Cardiac muscle cell (in vitro differentiated cells and primary cell): ENCODE measurements around the gene SOD3. TPM values are rescaled to one million over a fixed set of nuclear protein-coding genes. Genes with fewer than 3 reads are reported as not detected.

Experiments used
- DNase-seq, 2 donors: peaks; one replicate each; pipeline versions ENCODE4 v3.0.0 to v3.0.0-alpha.2; 2010 to 2017; ENCODE audit warnings: low read depth in 1 of 2, low spot score in 1 of 2
- H3K27ac ChIP-seq: fragments of 200-600 bp; sonication (generic); 2 replicates; pipeline ENCODE4 v1.5.1; 2016
- H3K27me3 ChIP-seq: fragments of 200-600 bp; sonication (generic); 2 replicates; pipeline ENCODE4 v1.6.0; 2016; ENCODE audit warnings: control low read depth
- H3K36me3 ChIP-seq: fragments of 200-600 bp; sonication (generic); 2 replicates; pipeline ENCODE4 v1.5.1; 2016; ENCODE audit warnings: control low read depth
- H3K4me1 ChIP-seq: fragments of 200-600 bp; sonication (generic); 2 replicates; pipeline ENCODE4 v1.8.1; 2017; ENCODE audit warnings: low read depth, mild to moderate bottlenecking, mixed run types
- H3K4me3 ChIP-seq: fragments of 200-600 bp; sonication (generic); 2 replicates; pipeline ENCODE4 v1.5.1; 2016; ENCODE audit warnings: mild to moderate bottlenecking
- H3K9me3 ChIP-seq: fragments of 200-600 bp; sonication (generic); 2 replicates; pipeline ENCODE4 v1.5.1; 2017; ENCODE audit warnings: low read depth, mild to moderate bottlenecking, control low read depth
- CTCF ChIP-seq: IDR thresholded peaks from 2 replicates; pipeline ENCODE4 v1.5.1; 2012; ENCODE audit warnings: low read depth, mild to moderate bottlenecking, low read length
- polyA plus RNA-seq: library from polyadenylated mRNA; unstranded; fragments of >200 nt; fragmentation: Nextera tagmentation; extraction: Ambion mirVana; gene quantifications from 2 replicates; pipeline ENCODE4 v1.2.1, GENCODE V29; 2016
- total RNA-seq: library from RNA; depleted of rRNA; stranded (reverse); fragments of >200 nt; gene quantifications from 2 replicates; pipeline ENCODE4 v1.2.3, GENCODE V29; 2016

Gene SOD3
- total and polyA plus RNA-seq, 2 experiments from 2014 or later, result 30.2 to 31.0 TPM

- Histone ChIP-seq H3K4me3 (no peak overlapping the region), H3K27me3 (no peaks in the 10 kb centered on the region), H3K36me3 (no peaks in the 10 kb centered on the region), H3K9me3 (no peaks in the 10 kb centered on the region), H3K4me1 (no peaks in the 10 kb centered on the region), H3K27ac (no peak overlapping the region)
- no peak for TF ChIP-seq CTCF
- no peak for DNase-seq
Measured at GRCh38 chr4:24849756-24850155, 54.4 kb downstream of the SOD3 start.

Other genes with a start within 250 kb of the SOD3 start
- 81.1 and 109 TPM in 2 replicates for gene DHX15, start 211.0 kb upstream of the SOD3 start, total RNA-seq
- 78.4 and 115 TPM in 2 replicates for gene DHX15, start 211.0 kb upstream of the SOD3 start, polyA plus RNA-seq
- 4.2 and 8.6 TPM in 2 replicates for gene CCDC149, start 117.5 kb downstream of the SOD3 start, total RNA-seq
- 7.0 and 7.2 TPM in 2 replicates for gene CCDC149, start 117.5 kb downstream of the SOD3 start, polyA plus RNA-seq
- 4.8 and 7.2 TPM in 2 replicates for gene LGI2, start 235.4 kb downstream of the SOD3 start, total RNA-seq
- 8.7 and 12.6 TPM in 2 replicates for gene LGI2, start 235.4 kb downstream of the SOD3 start, polyA plus RNA-seq